Smooth muscle cell (in vitro differentiated cells): ENCODE measurements around the gene UBQLN2. TPM values are rescaled to one million over a fixed set of nuclear protein-coding genes. Genes with fewer than 3 reads are reported as not detected.

Experiments used
- DNase-seq: peaks from one replicate; lab custom pipeline; 2025; ENCODE audit not compliant: unreplicated experiment; lab: John Stamatoyannopoulos, UW
- H2AFZ ChIP-seq: fragments of 200-600 bp; sonication (generic); 2 replicates; pipeline ENCODE4 v1.6.0; 2016; ENCODE audit warnings: antibody characterized with exemption, low read depth, mild to moderate bottlenecking
- H3F3A ChIP-seq: fragments of 200-600 bp; sonication (generic); 2 replicates; pipeline ENCODE4 v1.6.0; 2017; ENCODE audit warnings: antibody characterized with exemption, low read depth
- H3K27ac ChIP-seq: fragments of 200-600 bp; sonication (generic); 2 replicates; pipeline ENCODE4 v1.5.1; 2016; ENCODE audit warnings: low read depth, mild to moderate bottlenecking
- H3K27me3 ChIP-seq: fragments of 200-600 bp; sonication (generic); 2 replicates; pipeline ENCODE4 v1.6.1; 2016; ENCODE audit warnings: low read depth, mild to moderate bottlenecking
- H3K36me3 ChIP-seq: fragments of 200-600 bp; sonication (generic); 2 replicates; pipeline ENCODE4 v1.5.1; 2016; ENCODE audit warnings: low read depth
- H3K4me1 ChIP-seq: fragments of 200-600 bp; sonication (generic); 2 replicates; pipeline ENCODE4 v1.5.1; 2016; ENCODE audit warnings: low read depth
- H3K4me2 ChIP-seq: fragments of 200-600 bp; sonication (generic); 2 replicates; pipeline ENCODE4 v1.6.0; 2016; ENCODE audit warnings: mild to moderate bottlenecking
- H3K4me3 ChIP-seq: fragments of 200-600 bp; sonication (generic); 2 replicates; pipeline ENCODE4 v1.5.1; 2016; ENCODE audit warnings: mild to moderate bottlenecking
- H3K79me2 ChIP-seq: fragments of 200-600 bp; sonication (generic); 2 replicates; pipeline ENCODE4 v1.6.0; 2016; ENCODE audit warnings: low read depth, mild to moderate bottlenecking
- H3K9ac ChIP-seq: fragments of 200-600 bp; sonication (generic); 2 replicates; pipeline ENCODE4 v1.6.0; 2016; ENCODE audit warnings: low read depth
- H3K9me3 ChIP-seq: fragments of 200-600 bp; sonication (generic); replicated peaks from 2 replicates; pipeline ENCODE4 v1.5.1; 2016; ENCODE audit warnings: low read depth
- H4K20me1 ChIP-seq: fragments of 200-600 bp; sonication (generic); 2 replicates; pipeline ENCODE4 v1.6.0; 2016; ENCODE audit warnings: low read depth
- CTCF ChIP-seq: fragments of 200-600 bp; sonication (generic); IDR thresholded peaks from 2 replicates; pipeline ENCODE4 v1.5.1; 2017; ENCODE audit warnings: borderline replicate concordance, mild to moderate bottlenecking, antibody characterized with exemption; ENCODE audit not compliant: insufficient read depth, poor library complexity, severe bottlenecking
- WGBS: methylation state at CpG from one replicate; pipeline ENCODE4 v1.1.7; 2016; ENCODE audit warnings: low lambda C conversion rate; 5-methylcytosine and 5-hydroxymethylcytosine counted together
- polyA plus RNA-seq: library from polyadenylated mRNA; unstranded; fragments of >200 nt; fragmentation: Nextera tagmentation; extraction: Ambion mirVana; gene quantifications from 2 replicates; pipeline ENCODE4 v1.2.1, GENCODE V29; 2016
- total RNA-seq: library from RNA; depleted of rRNA; stranded (reverse); fragments of >200 nt; gene quantifications from 2 replicates; pipeline ENCODE4 v1.2.3, GENCODE V29; 2014

Gene UBQLN2
- total and polyA plus RNA-seq, 2 experiments from 2014 or later = 31.3 to 40.8 TPM

- H3K27ac ChIP-seq = no peak overlapping the region
- WGBS = 86% methylated on average over 1 of the region's 1 CpG
- no peak for DNase-seq
- H3K27me3 ChIP-seq = no peaks in the 10 kb centered on the region
- no peaks in the 10 kb centered on the region for H3F3A ChIP-seq
- no peaks in the 10 kb centered on the region for H3K79me2 ChIP-seq
- no peak overlapping the region for H2AFZ ChIP-seq
- no peaks in the 10 kb centered on the region for H3K36me3 ChIP-seq
- no peak overlapping the region for H3K9ac ChIP-seq
- no peak for TF ChIP-seq CTCF
- no peak overlapping the region for H3K4me3 ChIP-seq
- no peaks in the 10 kb centered on the region for H3K9me3 ChIP-seq
- no peak overlapping the region for H3K4me2 ChIP-seq
- H3K4me1 ChIP-seq = no peaks in the 10 kb centered on the region
- H4K20me1 ChIP-seq = no peaks in the 10 kb centered on the region
Measured at GRCh38 chrX:56550667-56551066, 12.8 kb upstream of the UBQLN2 start.

GRCh38 chrX:56554870-56555269 is 8.6 kb upstream of the UBQLN2 start:
- no peaks in the 10 kb centered on the region for H3K9me3 ChIP-seq
- 81% methylated on average over 4 of the region's 4 CpGs for WGBS

GRCh38 chrX:56557376-56557929 is 6.0 kb upstream of the UBQLN2 start:
- Histone ChIP-seq H2AFZ (no peak overlapping the region), H3F3A (no peaks in the 10 kb centered on the region), H3K4me2 (no peak overlapping the region), H3K4me3 (no peak overlapping the region), H3K36me3 (no peaks in the 10 kb centered on the region), H3K27me3 (no peaks in the 10 kb centered on the region), H3K79me2 (no peaks in the 10 kb centered on the region), H3K9ac (no peak overlapping the region), H4K20me1 (no peaks in the 10 kb centered on the region), H3K27ac (no peak overlapping the region), H3K9me3 (no peaks in the 10 kb centered on the region), H3K4me1 (peaks cover under 1% of the 10 kb centered on the region)
- DNase-seq = no peak
- no peak for TF ChIP-seq CTCF
- WGBS = 79% methylated on average over 2 of the region's 2 CpGs

More at GRCh38 chrX:56554870-56555269, 8.6 kb upstream of the UBQLN2 start:
- Histone ChIP-seq H3K9ac (no peak overlapping the region), H3K27ac (no peak overlapping the region), H2AFZ (no peak overlapping the region), H3K36me3 (no peaks in the 10 kb centered on the region), H3K4me2 (no peak overlapping the region), H3K4me3 (no peak overlapping the region), H4K20me1 (no peaks in the 10 kb centered on the region), H3F3A (no peaks in the 10 kb centered on the region), H3K27me3 (no peaks in the 10 kb centered on the region), H3K79me2 (no peaks in the 10 kb centered on the region), H3K4me1 (no peaks in the 10 kb centered on the region)
- DNase-seq = no peak
- TF ChIP-seq CTCF = no peak
